ENCODE measurements around the gene CLCA1.

The CLCA1 gene

DNA sequence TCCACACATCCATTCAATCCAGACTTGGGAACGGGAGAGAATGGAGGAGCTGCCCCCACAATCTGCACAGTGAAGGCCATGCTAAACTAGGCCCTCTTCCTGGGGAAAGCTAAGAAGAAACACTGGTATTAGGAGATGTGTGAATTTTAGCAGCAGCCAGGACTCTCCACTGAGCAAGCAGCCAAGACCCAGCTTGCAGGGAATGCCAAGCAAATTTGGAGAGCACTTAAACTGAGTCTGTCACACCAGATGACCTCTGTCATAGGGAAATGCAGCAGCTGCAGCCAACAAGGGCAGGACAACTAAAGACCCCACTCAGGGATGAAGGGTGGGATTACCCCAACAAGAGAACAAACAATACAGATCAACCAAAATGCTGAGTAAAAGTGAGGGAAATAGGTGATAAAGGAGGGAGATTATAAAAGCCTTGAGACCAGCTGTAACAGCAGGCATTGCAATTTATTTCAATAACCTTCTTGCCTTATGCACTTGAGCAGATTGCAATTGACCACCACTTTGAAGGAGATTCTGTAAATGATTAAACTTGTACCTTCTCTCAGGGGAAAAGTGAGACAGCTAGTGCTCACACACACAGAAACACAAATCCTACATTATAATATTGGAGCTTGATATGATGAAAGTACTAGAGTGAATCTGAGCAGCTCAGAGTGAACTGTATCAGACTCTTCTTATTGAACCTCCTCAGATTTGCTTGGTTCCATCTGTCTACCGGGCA, 2.5 kb upstream of the CLCA1 start:
- no peak for DNase-seq

DNA sequence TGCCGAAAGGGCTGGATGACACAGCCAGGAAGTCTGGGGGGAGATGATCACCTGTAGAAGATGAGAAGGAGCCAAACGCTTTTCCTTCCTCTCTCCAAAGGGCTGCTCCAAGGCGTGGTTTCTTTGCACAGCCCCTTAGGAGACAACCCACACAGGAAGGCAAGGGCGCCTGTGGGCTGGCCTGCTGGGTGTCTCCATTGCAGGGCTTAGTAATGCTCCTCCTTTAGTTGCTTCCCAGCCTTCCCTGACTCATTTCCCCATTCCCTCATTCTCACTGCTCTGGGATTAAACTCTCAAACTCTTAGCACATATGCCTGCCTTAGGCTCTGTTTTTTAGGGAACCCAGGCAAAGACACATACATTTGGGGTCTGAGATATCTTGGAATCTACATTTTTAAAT, 1.7 kb upstream of the CLCA1 start:
- no peak for DNase-seq

DNA sequence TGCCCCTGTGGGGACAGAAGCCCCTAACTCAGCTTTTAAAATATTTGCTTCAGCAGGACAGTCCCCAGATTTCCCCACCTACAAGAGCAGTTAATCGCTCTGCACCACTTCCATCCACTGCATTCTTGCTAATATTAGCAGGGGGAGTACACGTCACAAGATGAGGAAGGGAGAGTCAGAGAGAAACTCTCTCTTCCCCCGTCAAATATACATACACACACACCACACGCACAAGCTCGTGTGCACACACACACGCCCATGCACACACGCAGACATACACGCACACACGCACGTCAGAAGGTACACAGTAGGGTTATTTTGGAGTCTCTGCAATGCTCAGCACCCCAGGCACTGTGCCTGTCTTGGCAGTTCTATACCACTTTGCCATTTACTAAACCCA, 2.1 kb downstream of the CLCA1 start:
- no peak for DNase-seq

DNA sequence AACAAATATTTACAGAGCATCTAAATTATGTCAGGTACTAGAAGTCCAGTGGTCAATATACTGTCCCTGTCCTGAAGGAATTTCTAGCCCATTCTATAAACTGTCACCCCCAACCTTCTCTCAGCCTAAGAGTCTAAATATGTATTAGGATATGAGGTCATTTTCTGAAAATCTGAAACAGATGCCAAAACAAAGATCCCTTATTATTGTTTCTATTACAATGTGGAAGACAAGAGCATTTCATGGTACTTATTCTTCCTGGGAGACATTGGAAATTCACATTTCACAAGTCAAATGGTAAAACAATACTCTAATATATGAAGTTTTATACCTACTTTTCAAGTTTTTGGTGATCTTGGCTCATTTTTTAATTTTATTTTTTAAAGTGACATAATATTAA, 2.6 kb downstream of the CLCA1 start:
- no peak for DNase-seq

DNA sequence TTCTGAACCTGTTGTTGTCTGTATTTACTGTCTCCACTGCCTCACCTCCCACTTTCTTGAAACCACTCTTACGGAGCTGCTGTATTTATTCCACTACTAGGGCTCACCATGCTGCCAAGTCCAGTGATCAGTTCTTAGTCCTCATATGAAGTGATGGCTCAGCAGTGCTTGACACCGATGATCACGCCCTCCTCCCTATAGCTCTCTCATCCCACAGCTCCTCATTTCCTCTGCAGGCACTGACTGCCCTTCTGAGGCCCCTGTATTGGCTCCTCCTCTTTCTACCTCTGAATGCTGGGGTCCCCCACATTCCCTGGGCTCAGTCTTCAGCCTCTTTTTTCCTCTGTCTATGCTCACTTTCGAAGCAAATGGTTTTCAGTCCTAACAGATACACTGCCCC, 3.4 kb downstream of the CLCA1 start:
- no peak for DNase-seq

DNA sequence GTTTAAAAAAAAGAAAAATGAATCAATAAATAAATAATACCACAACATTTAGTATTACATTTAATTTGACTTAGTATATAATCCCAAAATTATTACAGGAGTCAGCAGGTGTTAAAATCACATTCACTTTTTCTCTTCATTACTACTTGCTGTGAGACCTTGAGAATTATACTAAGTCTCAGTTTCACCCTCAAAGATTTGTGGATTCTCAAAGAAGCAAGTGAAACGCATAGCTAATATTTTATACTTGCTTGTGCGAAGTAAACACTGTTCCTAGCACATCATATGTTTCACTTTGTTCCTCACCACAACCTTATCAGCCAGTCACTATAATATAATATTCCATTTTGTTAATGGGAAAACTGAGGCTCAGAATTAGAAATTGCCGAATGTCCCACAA, 4.0 kb downstream of the CLCA1 start:
- DNase-seq, result no peak

DNA sequence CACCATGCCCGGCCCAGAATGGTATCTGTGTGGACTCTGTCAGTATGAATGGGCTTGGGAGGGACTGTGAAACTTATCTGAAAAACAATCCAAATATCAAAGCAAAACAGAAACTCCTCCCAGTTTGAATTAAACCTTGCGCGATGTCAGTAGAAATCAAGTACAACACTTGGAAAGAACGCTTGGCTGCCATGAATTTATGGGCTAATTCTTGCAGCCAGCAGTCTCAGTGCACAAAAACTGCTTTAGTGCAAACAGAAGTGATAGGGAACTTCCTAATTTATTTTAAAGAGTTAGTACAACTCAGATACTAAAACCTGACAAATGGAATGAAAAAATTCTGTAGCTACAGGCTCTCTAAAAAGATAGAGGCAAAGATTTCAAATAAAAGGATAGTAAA, 8.5 kb downstream of the CLCA1 start:
- DNase-seq, result no peak

DNA sequence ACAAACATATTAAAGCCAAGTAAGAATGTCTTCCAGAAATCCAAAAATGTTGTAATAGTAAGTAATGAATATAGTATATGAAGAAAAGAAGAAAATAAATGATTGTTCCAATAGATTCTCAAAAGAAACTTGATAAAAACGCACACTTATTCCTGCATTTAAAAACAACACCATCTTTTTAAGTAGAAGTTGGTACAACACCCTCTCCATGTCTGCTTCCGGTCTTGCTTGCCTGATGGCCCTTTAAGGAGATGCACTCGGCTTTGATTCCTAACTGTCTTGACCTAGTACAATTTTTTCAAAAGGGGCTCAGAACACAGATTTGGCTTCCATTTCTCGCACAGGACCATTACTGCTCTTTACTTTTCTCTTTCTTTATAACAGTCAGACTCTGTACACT, 9.0 kb downstream of the CLCA1 start:
- no peak for DNase-seq

DNA sequence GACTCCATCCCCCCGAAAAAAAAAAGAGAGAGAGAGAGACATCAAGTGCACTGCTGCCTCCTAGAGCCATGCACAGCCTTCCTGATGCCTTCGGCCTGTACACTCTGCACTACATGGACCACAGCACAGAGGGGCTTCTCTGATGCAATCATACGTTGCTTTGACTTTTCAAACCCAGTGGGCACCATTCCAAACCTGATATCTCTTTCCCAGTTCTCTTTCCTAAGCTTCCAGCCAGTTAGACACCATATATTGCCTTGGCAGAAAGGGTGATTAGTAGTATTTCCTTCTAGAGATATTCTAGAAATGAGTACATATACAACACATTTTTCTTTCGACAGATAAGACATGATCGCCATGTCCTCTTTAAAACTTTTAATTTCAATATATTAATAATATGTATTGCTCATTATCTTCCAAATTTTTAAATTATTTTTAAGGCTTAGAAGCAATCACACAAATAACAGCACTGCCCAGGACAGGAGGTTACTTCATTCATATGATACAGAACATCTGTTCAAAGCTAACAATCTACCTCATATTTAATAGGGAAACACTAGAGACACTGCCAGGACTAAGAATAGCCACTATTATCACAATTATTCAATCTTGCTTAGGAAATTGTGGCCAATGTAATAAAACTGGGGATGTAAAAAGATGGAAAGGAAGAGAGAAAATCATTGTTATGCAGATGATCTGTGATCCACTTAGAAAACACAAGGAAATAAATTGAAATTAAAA, 9.9 kb downstream of the CLCA1 start:
- no peak for DNase-seq

DNA sequence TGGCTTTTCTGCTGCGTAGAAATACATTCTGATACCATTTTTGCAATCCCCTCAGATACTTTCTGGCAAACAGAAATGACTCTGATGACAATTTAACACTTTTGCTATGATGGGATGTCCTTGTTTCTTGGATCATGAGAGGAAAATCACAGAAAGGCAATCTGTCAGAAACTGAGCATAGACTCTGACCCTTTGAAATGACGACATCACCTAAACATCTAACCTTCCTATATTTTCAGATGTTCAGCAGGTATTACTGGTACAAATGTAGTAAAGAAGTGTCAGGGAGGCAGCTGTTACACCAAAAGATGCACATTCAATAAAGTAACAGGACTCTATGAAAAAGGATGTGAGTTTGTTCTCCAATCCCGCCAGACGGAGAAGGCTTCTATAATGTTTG, 13.2 kb downstream of the CLCA1 start:
- DNase-seq, result no peak

DNA sequence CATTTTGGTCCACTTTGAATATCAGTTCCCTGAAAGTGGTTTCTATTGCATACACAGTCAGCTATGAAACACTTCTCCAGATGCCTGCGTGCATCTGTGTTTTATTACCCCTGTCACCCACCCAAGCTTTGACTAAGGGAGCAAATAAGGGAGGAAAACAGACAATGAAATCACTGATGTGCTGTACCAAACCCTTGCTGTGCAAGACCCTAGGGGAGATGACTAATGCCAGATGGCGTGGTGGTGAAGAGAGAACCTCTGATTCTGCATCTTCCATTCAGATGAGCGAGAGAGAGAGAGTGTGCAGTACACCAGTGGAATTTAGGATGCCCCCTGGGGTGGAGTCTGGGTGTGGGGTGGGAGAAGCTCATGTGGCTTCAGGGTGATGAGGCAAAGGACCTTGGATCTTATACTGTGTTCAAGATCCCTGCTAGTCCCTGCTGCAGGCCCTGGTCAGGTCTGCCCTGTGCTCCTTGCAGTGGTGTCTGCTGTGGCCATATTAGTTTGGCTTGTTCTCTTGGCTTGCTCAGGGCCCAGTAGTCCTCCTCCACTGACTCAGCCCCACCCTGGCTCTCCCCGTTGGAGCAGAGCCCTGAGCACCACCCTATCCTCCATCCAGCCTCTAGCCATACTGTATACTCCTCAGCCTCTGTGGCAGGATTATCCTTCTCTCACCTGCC, 18.5 kb downstream of the CLCA1 start:
- no peak for DNase-seq

DNA sequence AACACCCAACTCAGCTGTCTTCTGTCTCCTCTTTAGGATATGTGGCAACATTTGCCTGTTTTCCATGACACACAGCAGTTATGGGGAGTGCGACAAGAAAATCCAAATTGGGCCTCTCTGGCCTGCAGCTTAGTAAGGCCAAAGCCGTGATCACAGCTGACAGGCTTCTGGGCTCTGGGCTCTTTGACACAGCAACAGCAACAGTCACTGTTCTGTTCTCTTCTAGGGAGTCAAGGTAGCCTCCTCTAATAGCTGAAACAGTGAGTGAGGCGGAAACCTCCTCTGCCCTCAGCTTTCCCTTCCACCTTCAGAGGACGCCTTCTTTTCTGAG, 19.0 kb downstream of the CLCA1 start:
- no peak for DNase-seq

DNA sequence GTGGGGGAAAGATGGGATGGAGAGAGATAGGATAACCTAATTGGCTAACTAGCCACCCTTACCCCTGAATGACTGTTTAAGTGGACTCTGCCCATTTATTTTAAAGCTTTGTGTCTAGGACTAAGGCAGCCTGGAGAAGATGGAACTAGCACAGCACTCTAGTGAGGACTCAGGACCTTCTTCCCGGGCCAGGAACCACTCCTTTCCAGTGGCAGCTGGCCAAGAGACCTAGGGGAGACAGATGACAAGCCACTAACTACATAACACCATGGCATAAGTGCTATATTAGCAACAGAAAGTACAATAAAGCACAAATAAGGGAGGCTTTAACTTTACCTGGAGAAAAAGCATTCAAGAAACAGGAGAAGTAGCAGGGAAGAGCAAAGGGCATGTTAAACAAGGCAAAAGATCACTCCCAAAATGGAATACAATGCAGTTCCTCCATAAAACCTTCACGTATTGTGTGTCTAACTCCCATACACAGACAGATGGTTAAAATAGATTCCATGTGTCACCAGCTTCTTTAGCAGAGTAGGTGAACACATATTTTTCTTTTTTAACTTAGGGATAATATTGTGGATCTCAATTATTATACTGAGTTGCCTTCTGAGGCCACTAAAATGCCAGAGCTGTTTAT, 20.6 kb downstream of the CLCA1 start:
- DNase-seq, result no peak

DNA sequence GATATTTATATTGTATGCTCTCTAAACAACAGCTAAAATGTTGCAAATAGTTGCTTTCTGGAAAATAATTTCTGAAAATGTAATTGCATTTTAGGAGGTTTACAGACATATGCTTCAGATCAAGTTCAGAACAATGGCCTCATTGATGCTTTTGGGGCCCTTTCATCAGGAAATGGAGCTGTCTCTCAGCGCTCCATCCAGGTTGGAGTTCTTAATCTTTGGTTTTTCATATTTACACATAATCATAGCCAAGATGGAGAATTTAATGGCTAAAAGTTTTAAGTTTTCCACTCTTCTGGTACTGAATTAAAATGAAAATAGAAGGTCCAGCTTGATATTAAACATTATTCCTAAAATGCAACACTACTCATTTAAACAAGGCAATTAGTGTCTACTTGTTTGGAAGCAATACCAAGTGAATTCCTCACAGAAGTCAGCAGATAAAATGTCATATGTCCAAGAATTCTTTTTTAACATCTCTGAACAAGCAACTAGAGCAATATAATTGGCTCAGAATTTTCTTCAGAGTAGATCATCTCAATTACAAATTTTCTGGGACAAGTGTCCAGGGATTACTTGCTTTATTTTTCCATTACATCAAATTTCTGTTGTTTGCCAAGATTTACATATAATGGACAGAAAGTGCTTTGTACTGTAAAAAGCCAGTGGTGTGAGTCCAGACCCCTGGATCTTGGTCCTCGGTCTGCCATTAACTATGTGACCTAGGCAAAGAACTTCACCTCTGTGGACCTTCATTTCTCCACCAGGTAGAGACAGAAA, 22.6 kb downstream of the CLCA1 start:
- no peak for DNase-seq

DNA sequence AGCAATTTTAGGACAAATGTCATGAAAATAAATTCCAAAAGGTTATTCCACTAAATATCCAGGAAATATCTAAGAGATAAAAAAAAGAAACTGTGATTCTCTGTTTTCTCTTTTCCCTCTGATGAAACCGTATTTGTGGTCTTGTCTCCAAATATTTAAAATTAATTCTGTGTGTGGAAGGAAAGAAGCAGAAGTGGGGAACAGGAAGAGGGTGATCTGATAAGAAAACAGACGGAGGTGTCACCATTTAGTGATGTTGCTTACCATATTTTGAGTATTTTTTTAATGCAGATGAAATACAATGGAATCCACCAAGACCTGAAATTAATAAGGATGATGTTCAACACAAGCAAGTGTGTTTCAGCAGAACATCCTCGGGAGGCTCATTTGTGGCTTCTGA, 29.6 kb downstream of the CLCA1 start:
- DNase-seq, result no peak

DNA sequence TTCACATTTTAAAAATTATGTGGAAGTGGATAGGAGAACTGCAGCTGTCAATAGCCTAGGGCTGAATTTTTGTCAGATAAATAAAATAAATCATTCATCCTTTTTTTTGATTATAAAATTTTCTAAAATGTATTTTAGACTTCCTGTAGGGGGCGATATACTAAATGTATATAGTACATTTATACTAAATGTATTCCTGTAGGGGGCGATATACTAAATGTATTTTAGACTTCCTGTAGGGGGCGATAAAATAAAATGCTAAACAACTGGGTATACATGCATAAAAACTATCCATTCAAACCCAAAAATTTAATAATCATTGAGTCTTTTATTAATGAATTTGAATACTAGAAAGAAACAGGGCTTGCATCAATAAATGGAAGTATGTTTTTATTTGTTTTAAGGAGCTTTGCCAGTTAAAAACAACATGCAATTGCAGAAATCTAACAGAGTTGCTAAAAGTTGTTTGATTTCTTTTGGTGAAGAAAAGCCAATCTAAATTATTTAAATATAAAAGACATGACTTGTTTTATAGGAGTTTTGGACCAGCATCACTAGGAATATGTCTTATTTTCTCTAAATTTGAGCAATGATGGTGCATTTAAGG, 31.4 kb downstream of the CLCA1 start:
- peak; percentile 68 for DNase-seq

DNA sequence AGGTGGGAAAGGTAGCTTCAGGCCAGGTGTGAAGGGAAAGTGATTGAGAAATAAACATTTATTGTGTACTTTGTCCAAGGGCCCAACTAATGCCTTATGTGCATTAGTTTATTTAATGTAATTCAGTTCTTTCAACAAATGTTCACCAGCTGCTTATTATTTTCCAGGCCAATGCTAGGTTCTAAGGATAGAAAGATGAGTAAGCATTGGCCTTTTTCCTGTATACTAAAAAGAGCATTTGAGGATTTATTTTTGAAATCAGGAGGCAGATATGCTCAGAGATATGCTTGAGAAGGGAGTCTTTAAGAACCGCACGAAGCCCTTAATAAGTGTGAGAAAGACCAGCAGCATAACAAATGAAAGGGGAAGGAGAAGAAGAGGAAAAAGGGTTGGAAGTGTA, 32.0 kb downstream of the CLCA1 start:
- no peak for DNase-seq

DNA sequence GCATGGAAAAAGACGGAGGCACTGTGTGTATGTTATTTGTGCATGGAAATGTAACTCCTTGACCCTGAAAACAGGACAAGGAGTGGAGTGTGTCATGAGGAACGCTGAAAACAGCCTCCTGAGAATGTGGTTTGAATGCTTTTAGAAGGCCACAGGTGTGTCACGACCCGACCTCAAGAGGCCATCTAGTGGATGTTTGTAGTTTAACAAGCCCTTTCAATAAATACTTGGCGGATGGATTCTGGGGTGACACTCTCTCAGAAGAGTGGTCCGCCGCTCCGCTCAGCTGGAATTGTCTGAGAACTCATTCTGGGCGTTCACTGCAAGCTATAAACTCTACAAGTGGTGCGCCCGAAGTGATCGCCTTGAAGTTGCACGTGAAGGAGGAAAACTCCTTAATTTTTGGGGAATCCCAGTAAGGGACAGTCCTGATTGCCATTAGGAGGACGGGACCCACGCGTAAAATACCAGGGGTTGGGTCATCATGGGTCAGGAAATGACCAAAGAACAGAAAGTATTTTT, 33.5 kb downstream of the CLCA1 start:
- DNase-seq, result peak; percentile 73

DNA sequence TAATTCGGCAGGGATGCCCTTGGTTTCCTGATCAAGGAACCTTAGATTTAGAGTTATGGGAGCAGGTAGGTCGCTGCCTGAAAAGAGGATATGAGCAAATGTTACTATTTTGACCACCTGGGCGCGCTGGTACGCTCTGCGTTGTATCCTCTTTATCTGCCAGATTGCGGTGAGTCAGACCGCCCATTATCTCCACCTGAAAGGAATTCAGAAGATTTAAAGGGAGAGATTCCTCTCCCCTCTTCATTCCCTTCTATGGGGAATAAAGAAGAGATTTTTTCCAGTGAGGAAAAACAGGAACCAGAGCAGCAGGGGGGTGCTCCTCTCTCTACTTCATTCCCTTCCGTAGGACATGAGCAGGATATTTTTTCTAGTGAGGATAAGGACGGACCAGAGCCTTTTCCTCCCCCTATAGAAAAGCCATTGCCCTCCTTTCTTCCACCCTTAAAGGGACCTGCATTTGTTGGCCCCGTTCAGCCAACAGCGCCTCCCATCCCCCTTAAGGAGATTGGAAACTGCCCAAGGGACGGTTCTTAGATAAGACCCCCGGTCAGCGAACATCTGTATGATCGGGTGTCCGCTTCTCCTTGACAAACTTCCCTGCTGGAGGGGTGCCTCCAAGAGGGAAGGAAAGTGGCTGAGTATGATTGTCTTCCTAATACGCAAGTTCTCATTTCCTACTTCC, 34.1 kb downstream of the CLCA1 start:
- peak; percentile 29 for DNase-seq

DNA sequence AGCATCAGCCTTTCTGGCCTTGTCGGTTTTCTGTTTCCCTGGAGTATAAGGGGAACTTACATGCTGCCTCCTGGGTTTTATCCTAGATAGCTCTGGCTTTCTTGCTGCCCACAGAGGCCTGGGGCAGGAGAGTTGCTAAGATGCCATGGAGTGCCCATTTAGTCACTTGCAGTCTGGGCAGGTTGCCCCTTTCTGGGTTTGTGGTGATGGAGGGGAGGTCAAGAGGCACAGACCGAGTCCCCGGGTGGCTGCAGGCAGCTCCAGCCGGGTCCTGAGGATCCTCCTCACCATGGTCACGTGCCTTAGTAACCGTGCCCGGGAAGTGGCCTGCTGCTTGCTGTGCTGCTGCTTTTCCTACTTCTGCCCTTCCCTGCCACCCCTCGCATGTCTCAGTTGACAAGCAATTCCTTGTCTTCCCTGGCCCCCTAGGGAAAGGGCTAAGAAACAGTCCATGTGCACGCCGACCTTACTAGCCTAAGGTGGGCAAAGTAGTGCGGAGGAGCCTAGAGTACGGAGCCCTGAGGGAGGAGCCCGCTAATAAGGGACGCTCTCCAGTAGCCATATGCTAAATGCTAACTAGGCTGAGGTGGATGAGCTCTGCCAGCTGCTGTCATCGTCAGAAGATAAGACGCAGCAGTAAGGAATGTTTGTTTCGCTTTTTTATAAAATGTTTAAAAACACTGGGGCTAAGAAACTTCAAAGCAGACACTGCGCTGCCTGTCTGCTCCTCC, 34.8 kb downstream of the CLCA1 start:
- DNase-seq, result no peak

DNA sequence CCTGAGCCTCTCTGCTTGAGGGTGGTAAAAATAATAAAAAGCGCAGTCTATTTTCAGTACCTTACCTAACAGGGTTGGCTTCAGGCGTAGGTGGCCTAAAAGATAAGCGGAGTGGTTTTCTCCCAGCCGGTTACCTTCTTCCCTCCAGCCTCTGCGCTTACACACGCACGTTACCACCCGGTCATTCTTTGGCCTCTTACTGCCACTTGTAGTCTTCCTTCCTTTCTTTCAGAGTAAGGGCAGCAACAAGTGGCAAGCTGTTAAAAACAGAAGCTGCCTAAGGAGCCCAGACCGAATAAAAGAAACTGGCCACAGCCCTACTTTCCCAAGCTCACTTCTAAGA, 35.4 kb downstream of the CLCA1 start:
- DNase-seq, result no peak
